SK-N-SH (cell line): ENCODE results near the gene SH3PXD2A. TPM values are rescaled to one million over a fixed set of nuclear protein-coding genes. Genes with fewer than 3 reads are reported as not detected.

Experiments used
- CTCF ChIA-PET: fragments of 300-600, 350-600 bp; formaldehyde crosslinking; extraction: SDS; loops from one replicate; lab custom pipeline; 2021; lab: Yijun Ruan, JAX
- POLR2A ChIA-PET: fragments of 350-600 bp; sonication (Branson Sonifier 250); formaldehyde crosslinking; extraction: SDS; loops from one replicate; lab custom pipeline; 2020; ENCODE audit warnings: antibody characterized with exemption, inconsistent platforms; lab: Yijun Ruan, JAX
- DNase-seq: peaks from one replicate; pipeline ENCODE4 v3.0.0; 2012
- H2AFZ ChIP-seq: fragments of 200-600 bp; sonication (generic); 2 replicates; pipeline ENCODE4 v1.8.1; 2016; ENCODE audit warnings: antibody characterized with exemption, mild to moderate bottlenecking, low read depth
- H3F3A ChIP-seq: fragments of 200-600 bp; sonication (generic); replicated peaks from 2 replicates; pipeline ENCODE3; 2016; ENCODE audit warnings: antibody characterized with exemption, mild to moderate bottlenecking; ENCODE audit not compliant: insufficient read depth
- H3K27ac ChIP-seq, 2 experiments: fragments of 200-500 bp in 1 of 2; fragments of 200-600 bp in 1 of 2; sonication (Bioruptor generic) in 1 of 2; sonication (generic), shearing (Covaris generic) in 1 of 2; 2 replicates each; pipeline versions ENCODE4 v1.5.1 to v1.6.1; 2014 to 2016; ENCODE audit warnings: low read depth in 2 of 2, inconsistent platforms in 1 of 2, low read length in 1 of 2, mild to moderate bottlenecking in 1 of 2, mixed read lengths in 1 of 2
- H3K27me3 ChIP-seq: fragments of 200-600 bp; sonication (generic), shearing (Covaris generic); 2 replicates; pipeline ENCODE4 v1.6.1; 2016; ENCODE audit warnings: mixed run types; ENCODE audit not compliant: insufficient read depth
- H3K36me3 ChIP-seq, 2 experiments: fragments of 200-500 bp in 1 of 2; fragments of 200-600 bp in 1 of 2; sonication (Bioruptor generic) in 1 of 2; sonication (generic) in 1 of 2; replicated peaks in 1 of 2; 2 replicates each; pipeline versions ENCODE3 to v1.5.1; 2014 to 2016; ENCODE audit warnings: low read length in 1 of 2, mild to moderate bottlenecking in 1 of 2; ENCODE audit not compliant: insufficient read depth in 2 of 2, control insufficient read depth in 1 of 2
- H3K4me1 ChIP-seq, 2 experiments: fragments of 200-500 bp in 1 of 2; fragments of 200-600 bp in 1 of 2; sonication (Bioruptor generic) in 1 of 2; sonication (generic), shearing (Covaris generic) in 1 of 2; 2 replicates each; pipeline versions ENCODE4 v1.5.1 to v1.6.1; 2014 to 2016; ENCODE audit warnings: low read depth in 1 of 2, low read length in 1 of 2, mixed run types in 1 of 2; ENCODE audit not compliant: insufficient read depth in 2 of 2, control insufficient read depth in 1 of 2
- H3K4me2 ChIP-seq: fragments of 200-600 bp; sonication (generic), shearing (Covaris generic); 2 replicates; pipeline ENCODE4 v1.6.1; 2017; ENCODE audit warnings: mixed run types
- H3K4me3 ChIP-seq, 2 experiments: fragments of 200-500 bp in 1 of 2; fragments of 200-600 bp in 1 of 2; sonication (Bioruptor generic) in 1 of 2; sonication (generic), shearing (Covaris generic) in 1 of 2; 2 replicates each; pipeline versions ENCODE4 v1.5.1 to v1.8.1; 2014 to 2016; ENCODE audit warnings: low read depth in 2 of 2, inconsistent platforms in 1 of 2, low read length in 1 of 2, mild to moderate bottlenecking in 1 of 2, mixed read lengths in 1 of 2, moderate library complexity in 1 of 2
- H3K79me2 ChIP-seq: fragments of 200-600 bp; sonication (generic); 2 replicates; pipeline ENCODE4 v1.8.1; 2017; ENCODE audit warnings: mild to moderate bottlenecking; ENCODE audit not compliant: insufficient read depth
- H3K9ac ChIP-seq: fragments of 200-600 bp; sonication (generic); 2 replicates; pipeline ENCODE4 v1.6.1; 2017; ENCODE audit warnings: mixed run types
- H3K9me2 ChIP-seq: fragments of 200-600 bp; sonication (generic); 2 replicates; pipeline ENCODE4 v1.6.1; 2017; ENCODE audit warnings: mixed run types
- H3K9me3 ChIP-seq: fragments of 200-600 bp; sonication (generic); 2 replicates; pipeline ENCODE4 v1.6.1; 2017; ENCODE audit warnings: mixed run types, mild to moderate bottlenecking, moderate library complexity
- H4K20me1 ChIP-seq: fragments of 200-600 bp; sonication (generic); 2 replicates; pipeline ENCODE4 v1.6.1; 2017; ENCODE audit warnings: mild to moderate bottlenecking, mixed run types; ENCODE audit not compliant: insufficient read depth
- CHD2 ChIP-seq: fragments of 150-350 bp; IDR thresholded peaks from 2 replicates; pipeline ENCODE4 v1.6.1; 2018; ENCODE audit warnings: low read length; ENCODE audit not compliant: partially characterized antibody
- ELF1 ChIP-seq: IDR thresholded peaks from 2 replicates; pipeline ENCODE4 v1.4.0; 2012
- EP300 ChIP-seq, 2 experiments: IDR thresholded peaks; 2 replicates each; pipeline versions ENCODE4 v1.4.0 to v1.6.1; 2012; ENCODE audit warnings: borderline replicate concordance in 1 of 2, low read depth in 1 of 2, low read length in 1 of 2
- FOSL2 ChIP-seq: IDR thresholded peaks from 2 replicates; pipeline ENCODE4 v1.4.0; 2012; ENCODE audit warnings: low read depth, mild to moderate bottlenecking, moderate library complexity, borderline replicate concordance
- FOXM1 ChIP-seq: IDR thresholded peaks from 2 replicates; pipeline ENCODE4 v1.4.0; 2012; ENCODE audit warnings: low read depth, mild to moderate bottlenecking
- GABPA ChIP-seq: IDR thresholded peaks from 2 replicates; pipeline ENCODE4 v1.4.0; 2012; ENCODE audit warnings: low read depth, mild to moderate bottlenecking
- GATA2 ChIP-seq: sonication (generic); formaldehyde crosslinking; IDR thresholded peaks from 2 replicates; pipeline ENCODE4 v1.5.0; 2020; ENCODE audit warnings: mild to moderate bottlenecking, missing genetic modification reagents
- JUND ChIP-seq: IDR thresholded peaks from 2 replicates; pipeline ENCODE4 v1.4.0; 2012
- MEF2A ChIP-seq: IDR thresholded peaks from 2 replicates; pipeline ENCODE4 v1.4.0; 2012; ENCODE audit warnings: low read depth, borderline replicate concordance
- MXI1 ChIP-seq: IDR thresholded peaks from 2 replicates; pipeline ENCODE4 v1.6.1; 2012; ENCODE audit warnings: mild to moderate bottlenecking, low read depth, low read length, improper control_type of control experiment
- NFIC ChIP-seq: IDR thresholded peaks from 2 replicates; pipeline ENCODE4 v1.4.0; 2012; ENCODE audit warnings: borderline replicate concordance
- NRF1 ChIP-seq: IDR thresholded peaks from 2 replicates; pipeline ENCODE4 v1.6.1; 2012; ENCODE audit warnings: low read depth, mild to moderate bottlenecking, low read length
- POLR2AphosphoS5 ChIP-seq: IDR thresholded peaks from 2 replicates; pipeline ENCODE4 v1.6.1; 2012; ENCODE audit warnings: low read depth, low read length
- RCOR1 ChIP-seq: fragments of 150-350 bp; IDR thresholded peaks from 2 replicates; pipeline ENCODE4 v1.6.1; 2017; ENCODE audit warnings: antibody characterized with exemption, low read length
- RFX5 ChIP-seq: IDR thresholded peaks from 2 replicates; pipeline ENCODE4 v1.6.1; 2012; ENCODE audit warnings: mild to moderate bottlenecking, improper control_type of control experiment, low read length
- RXRA ChIP-seq: IDR thresholded peaks from 2 replicates; pipeline ENCODE4 v1.4.0; 2012; ENCODE audit warnings: low read depth, mild to moderate bottlenecking, borderline replicate concordance
- SIN3A ChIP-seq: IDR thresholded peaks from 2 replicates; pipeline ENCODE4 v1.6.1; 2012; ENCODE audit warnings: low read depth, mild to moderate bottlenecking, low read length, moderate library complexity, borderline replicate concordance
- SMC3 ChIP-seq: IDR thresholded peaks from 2 replicates; pipeline ENCODE4 v1.6.1; 2012; ENCODE audit warnings: low read depth, low read length, improper control_type of control experiment
- TAF1 ChIP-seq: IDR thresholded peaks from 2 replicates; pipeline ENCODE4 v1.6.1; 2012; ENCODE audit warnings: low read depth, mild to moderate bottlenecking, low read length, moderate library complexity, borderline replicate concordance
- TEAD4 ChIP-seq: IDR thresholded peaks from 2 replicates; pipeline ENCODE4 v1.4.0; 2012; ENCODE audit warnings: mild to moderate bottlenecking, borderline replicate concordance; ENCODE audit not compliant: insufficient read depth
- YY1 ChIP-seq: IDR thresholded peaks from 2 replicates; pipeline ENCODE4 v1.4.0; 2012; ENCODE audit warnings: low read depth, mild to moderate bottlenecking
- WGBS: methylation state at CpG from one replicate; pipeline ENCODE4 v1.1.6; 2017; ENCODE audit warnings: low lambda C conversion rate; 5-methylcytosine and 5-hydroxymethylcytosine counted together
- polyA plus RNA-seq, 3 experiments: library from polyadenylated mRNA; depleted of rRNA; stranded (reverse); fragments of >200 nt; gene quantifications; 2 replicates each; pipeline ENCODE4 v1.2.3, GENCODE V29; 2012
- TF ChIP-seq, protein P1 (sequence below): fragments of 150-350 bp; IDR thresholded peaks from 2 replicates; pipeline ENCODE4 v1.6.1; 2016; ENCODE audit warnings: mild to moderate bottlenecking, low read depth, low read length
- TF ChIP-seq, protein P2 (sequence below): IDR thresholded peaks from 2 replicates; pipeline ENCODE4 v1.4.0; 2012; ENCODE audit warnings: low read depth, borderline replicate concordance
- TF ChIP-seq, protein P3 (sequence below): IDR thresholded peaks from 2 replicates; pipeline ENCODE4 v1.4.0; 2012; ENCODE audit warnings: low read depth
- TF ChIP-seq, protein P4 (sequence below): IDR thresholded peaks from 2 replicates; pipeline ENCODE4 v1.6.1; 2012; ENCODE audit warnings: mild to moderate bottlenecking, low read depth, low read length, moderate library complexity
- TF ChIP-seq, protein P5 (sequence below): IDR thresholded peaks from 2 replicates; pipeline ENCODE4 v1.4.0; 2012; ENCODE audit warnings: low read depth, borderline replicate concordance

SH3PXD2A gene
- polyA plus RNA-seq, 1 of the 3 experiments (the other 2 are of a cell fraction): 2.5 TPM

DNA sequence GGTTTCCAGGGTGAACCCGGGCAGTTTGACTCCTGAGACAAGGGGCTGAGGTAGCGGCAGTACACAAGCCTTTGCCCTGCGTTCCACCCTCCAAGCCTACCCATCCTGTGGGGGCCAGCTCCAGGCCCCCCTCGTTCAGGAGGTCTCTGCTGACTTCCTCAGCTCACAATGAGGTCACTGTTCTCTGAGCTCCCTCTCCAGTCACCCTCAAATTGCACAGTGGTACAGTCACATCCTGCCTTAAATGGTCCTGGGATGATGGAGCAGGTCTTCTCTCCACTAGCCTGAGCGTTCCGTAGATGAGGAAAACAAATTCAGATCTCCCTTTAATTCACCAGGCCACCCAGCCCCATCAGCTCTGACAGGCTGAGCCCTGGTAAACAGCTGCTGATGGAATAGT is 90.2 kb downstream of the SH3PXD2A start:
- 54% methylated on average over 6 of the region's 6 CpGs for WGBS
- no peak for DNase-seq
- Histone ChIP-seq H3K9ac (0 out of 2 replicates have a peak overlapping the region, but pooled peaks have one; percentile 18), H3K36me3 (no peaks in the 10 kb centered on the region), H3K4me3 (no peak overlapping the region), H4K20me1 (no peaks in the 10 kb centered on the region), H3K9me3 (no peaks in the 10 kb centered on the region), H3K4me1 (peaks cover 34 to 53% of the 10 kb centered on the region in 2 experiments; a peak in 3 of 4 replicates), H3F3A (peaks cover 4% of the 10 kb centered on the region), H3K4me2 (peak overlapping the region; percentile 62), H3K27me3 (no peaks in the 10 kb centered on the region), H2AFZ (no peak overlapping the region), H3K27ac (peak overlapping the region in 1 of 2 experiments; percentile 75; a peak in 2 of 4 replicates), H3K9me2 (no peaks in the 10 kb centered on the region), H3K79me2 (peaks cover 10% of the 10 kb centered on the region; the same call in 1 of the 2 replicates)
- ChIA-PET CTCF (interaction anchor here (1.0 to 5.3 kb wide), 6 partner anchors 12 to 242 kb away, joined by 3 to 40 read pairs (median 4); partner anchors contain the start of gene SH3PXD2A), POLR2A (no interaction called here)
- TF ChIP-seq JUND: peak; percentile 43
- no peak for TF ChIP-seq GABPA
- TF ChIP-seq RCOR1: no peak
- TF ChIP-seq FOSL2: peak; percentile 70; the same call in 1 of the 2 replicates
- TF ChIP-seq, protein P1, sequence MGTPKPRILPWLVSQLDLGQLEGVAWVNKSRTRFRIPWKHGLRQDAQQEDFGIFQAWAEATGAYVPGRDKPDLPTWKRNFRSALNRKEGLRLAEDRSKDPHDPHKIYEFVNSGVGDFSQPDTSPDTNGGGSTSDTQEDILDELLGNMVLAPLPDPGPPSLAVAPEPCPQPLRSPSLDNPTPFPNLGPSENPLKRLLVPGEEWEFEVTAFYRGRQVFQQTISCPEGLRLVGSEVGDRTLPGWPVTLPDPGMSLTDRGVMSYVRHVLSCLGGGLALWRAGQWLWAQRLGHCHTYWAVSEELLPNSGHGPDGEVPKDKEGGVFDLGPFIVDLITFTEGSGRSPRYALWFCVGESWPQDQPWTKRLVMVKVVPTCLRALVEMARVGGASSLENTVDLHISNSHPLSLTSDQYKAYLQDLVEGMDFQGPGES: no peak
- TF ChIP-seq, protein P2, sequence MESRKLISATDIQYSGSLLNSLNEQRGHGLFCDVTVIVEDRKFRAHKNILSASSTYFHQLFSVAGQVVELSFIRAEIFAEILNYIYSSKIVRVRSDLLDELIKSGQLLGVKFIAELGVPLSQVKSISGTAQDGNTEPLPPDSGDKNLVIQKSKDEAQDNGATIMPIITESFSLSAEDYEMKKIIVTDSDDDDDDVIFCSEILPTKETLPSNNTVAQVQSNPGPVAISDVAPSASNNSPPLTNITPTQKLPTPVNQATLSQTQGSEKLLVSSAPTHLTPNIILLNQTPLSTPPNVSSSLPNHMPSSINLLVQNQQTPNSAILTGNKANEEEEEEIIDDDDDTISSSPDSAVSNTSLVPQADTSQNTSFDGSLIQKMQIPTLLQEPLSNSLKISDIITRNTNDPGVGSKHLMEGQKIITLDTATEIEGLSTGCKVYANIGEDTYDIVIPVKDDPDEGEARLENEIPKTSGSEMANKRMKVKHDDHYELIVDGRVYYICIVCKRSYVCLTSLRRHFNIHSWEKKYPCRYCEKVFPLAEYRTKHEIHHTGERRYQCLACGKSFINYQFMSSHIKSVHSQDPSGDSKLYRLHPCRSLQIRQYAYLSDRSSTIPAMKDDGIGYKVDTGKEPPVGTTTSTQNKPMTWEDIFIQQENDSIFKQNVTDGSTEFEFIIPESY: no peak
- no peak for TF ChIP-seq POLR2AphosphoS5
- TF ChIP-seq NFIC: 0 out of 2 replicates have a peak, but pooled peaks have one; percentile 23
- TF ChIP-seq ELF1: no peak
- peak in 1 of 2 experiments; percentile 42; a peak in 1 of 4 replicates for TF ChIP-seq EP300 (IDR thresholded peaks at IDR 0.05; ENCODE audit: borderline replicate concordance in 1 of 2, low read depth in 1 of 2, low read length in 1 of 2)
- no peak for TF ChIP-seq SMC3
- TF ChIP-seq TEAD4: no peak
- TF ChIP-seq TAF1: no peak
- no peak for TF ChIP-seq FOXM1
- TF ChIP-seq GATA2 (CRISPR knock-in tag): no peak
- TF ChIP-seq MEF2A: no peak
- TF ChIP-seq NRF1: no peak
- TF ChIP-seq, protein P3, sequence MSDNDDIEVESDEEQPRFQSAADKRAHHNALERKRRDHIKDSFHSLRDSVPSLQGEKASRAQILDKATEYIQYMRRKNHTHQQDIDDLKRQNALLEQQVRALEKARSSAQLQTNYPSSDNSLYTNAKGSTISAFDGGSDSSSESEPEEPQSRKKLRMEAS: 0 out of 2 replicates have a peak, but pooled peaks have one; percentile 41
- TF ChIP-seq, protein P4, sequence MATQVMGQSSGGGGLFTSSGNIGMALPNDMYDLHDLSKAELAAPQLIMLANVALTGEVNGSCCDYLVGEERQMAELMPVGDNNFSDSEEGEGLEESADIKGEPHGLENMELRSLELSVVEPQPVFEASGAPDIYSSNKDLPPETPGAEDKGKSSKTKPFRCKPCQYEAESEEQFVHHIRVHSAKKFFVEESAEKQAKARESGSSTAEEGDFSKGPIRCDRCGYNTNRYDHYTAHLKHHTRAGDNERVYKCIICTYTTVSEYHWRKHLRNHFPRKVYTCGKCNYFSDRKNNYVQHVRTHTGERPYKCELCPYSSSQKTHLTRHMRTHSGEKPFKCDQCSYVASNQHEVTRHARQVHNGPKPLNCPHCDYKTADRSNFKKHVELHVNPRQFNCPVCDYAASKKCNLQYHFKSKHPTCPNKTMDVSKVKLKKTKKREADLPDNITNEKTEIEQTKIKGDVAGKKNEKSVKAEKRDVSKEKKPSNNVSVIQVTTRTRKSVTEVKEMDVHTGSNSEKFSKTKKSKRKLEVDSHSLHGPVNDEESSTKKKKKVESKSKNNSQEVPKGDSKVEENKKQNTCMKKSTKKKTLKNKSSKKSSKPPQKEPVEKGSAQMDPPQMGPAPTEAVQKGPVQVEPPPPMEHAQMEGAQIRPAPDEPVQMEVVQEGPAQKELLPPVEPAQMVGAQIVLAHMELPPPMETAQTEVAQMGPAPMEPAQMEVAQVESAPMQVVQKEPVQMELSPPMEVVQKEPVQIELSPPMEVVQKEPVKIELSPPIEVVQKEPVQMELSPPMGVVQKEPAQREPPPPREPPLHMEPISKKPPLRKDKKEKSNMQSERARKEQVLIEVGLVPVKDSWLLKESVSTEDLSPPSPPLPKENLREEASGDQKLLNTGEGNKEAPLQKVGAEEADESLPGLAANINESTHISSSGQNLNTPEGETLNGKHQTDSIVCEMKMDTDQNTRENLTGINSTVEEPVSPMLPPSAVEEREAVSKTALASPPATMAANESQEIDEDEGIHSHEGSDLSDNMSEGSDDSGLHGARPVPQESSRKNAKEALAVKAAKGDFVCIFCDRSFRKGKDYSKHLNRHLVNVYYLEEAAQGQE: no peak
- TF ChIP-seq SIN3A: no peak
- no peak for TF ChIP-seq YY1
- TF ChIP-seq, protein P5, sequence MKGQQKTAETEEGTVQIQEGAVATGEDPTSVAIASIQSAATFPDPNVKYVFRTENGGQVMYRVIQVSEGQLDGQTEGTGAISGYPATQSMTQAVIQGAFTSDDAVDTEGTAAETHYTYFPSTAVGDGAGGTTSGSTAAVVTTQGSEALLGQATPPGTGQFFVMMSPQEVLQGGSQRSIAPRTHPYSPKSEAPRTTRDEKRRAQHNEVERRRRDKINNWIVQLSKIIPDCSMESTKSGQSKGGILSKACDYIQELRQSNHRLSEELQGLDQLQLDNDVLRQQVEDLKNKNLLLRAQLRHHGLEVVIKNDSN: no peak
- no peak for TF ChIP-seq RXRA
- no peak for TF ChIP-seq CHD2
- TF ChIP-seq RFX5: no peak
- TF ChIP-seq MXI1: no peak
